IgD-negative memory B cell (primary cell): ENCODE results near the gene ISG15. TPM values are rescaled to one million over a fixed set of nuclear protein-coding genes. Genes with fewer than 3 reads are reported as not detected.

Source experiments
- H3K27ac Mint-ChIP-seq, 3 donors: one replicate each; pipeline ENCODE4 v1.8.0; 2020 to 2022; ENCODE audit warnings: mild to moderate bottlenecking in 3 of 3, mixed read lengths in 3 of 3, moderate library complexity in 1 of 3
- H3K27me3 Mint-ChIP-seq: one replicate; pipeline ENCODE4 v1.8.0; 2021; ENCODE audit warnings: mixed read lengths
- H3K36me3 Mint-ChIP-seq: one replicate; pipeline ENCODE4 v1.8.0; 2020; ENCODE audit warnings: mild to moderate bottlenecking, mixed read lengths
- H3K4me1 Mint-ChIP-seq, 3 donors: one replicate each; pipeline ENCODE4 v1.8.0; 2020 to 2022; ENCODE audit warnings: mixed read lengths in 3 of 3, mild to moderate bottlenecking in 1 of 3
- H3K4me3 Mint-ChIP-seq, 4 donors: one replicate each; pipeline ENCODE4 v1.8.0; 2020 to 2022; ENCODE audit warnings: mild to moderate bottlenecking in 4 of 4, mixed read lengths in 4 of 4, moderate library complexity in 3 of 4
- H3K9me3 Mint-ChIP-seq, 3 donors: one replicate each; pipeline ENCODE4 v1.8.0; 2020 to 2021; ENCODE audit warnings: mixed read lengths in 3 of 3, mild to moderate bottlenecking in 1 of 3
- polyA plus RNA-seq: library from polyadenylated mRNA; unstranded; fragments of 300-500 nt; fragmentation: Illumina TruSeq; gene quantifications from one replicate; pipeline ENCODE4 v1.2.3, GENCODE V29; 2021

The ISG15 gene
- polyA plus RNA-seq, 1 donor from 2014 or later, result 191 TPM

DNA sequence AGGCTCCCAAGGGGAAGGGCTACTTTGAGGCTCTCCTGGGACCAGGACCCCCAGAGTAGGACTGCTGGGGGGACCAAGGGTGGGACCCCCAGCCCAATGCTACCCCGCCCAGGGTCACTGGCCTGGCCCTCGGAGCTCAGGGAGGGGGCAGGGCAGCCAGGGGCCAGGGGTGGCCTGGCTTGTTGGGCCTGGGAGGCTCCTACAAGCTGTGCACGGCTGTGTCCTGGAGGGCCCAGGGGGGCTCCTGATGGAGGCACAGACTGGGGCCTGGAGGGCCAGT, 15.6 kb upstream of the ISG15 start:
- Mint-ChIP-seq H3K4me1 (peaks cover 0 to 5% (median 3%) of the 10 kb centered on the region in 3 donors), H3K27me3 (peaks cover 32% of the 10 kb centered on the region), H3K9me3 (peaks cover 0 to 3% (median 0%) of the 10 kb centered on the region in 3 donors), H3K27ac (no peak overlapping the region), H3K36me3 (no peaks in the 10 kb centered on the region), H3K4me3 (no peak overlapping the region)

DNA sequence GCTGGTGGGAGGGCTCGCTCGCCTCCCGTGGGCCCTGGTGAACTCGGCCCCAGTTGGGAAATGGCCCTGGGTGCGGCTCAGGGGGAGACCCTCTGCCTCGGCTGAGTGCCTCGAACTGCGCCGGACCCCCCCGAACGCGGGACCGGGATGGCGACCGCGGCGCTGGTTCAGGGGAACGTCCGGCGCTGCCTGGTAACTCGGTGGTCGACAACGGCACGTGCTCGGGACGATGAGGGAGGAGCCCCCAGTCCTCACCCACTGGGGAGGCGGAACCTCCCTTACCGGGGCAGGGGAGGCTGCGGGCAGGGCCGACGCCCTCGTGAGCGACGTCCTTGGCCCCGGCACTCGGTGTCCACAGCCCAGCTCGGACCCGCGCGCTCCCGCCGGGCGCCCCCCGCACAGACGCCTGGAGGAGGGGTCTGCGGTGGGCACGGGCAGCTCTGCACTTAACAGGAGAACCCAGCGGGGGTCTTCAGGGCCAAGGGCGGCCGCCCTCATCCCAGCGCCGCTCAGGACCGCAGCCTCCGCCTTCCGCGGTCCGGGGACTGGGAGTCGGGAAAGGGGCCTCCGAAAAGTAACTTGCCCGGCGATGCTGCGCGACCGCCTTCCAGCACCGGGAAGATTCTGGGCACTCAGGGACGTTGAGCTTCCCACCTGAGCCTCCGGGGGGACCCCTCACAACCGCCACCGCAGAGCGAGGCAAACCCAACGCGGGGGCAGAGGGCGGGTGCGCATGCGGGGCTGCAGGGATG, 15.1 kb upstream of the ISG15 start:
- Mint-ChIP-seq H3K9me3 (peaks cover 0 to 2% (median 0%) of the 10 kb centered on the region in 3 donors), H3K27me3 (peaks cover 34% of the 10 kb centered on the region), H3K4me3 (no peak overlapping the region), H3K27ac (no peak overlapping the region), H3K36me3 (no peaks in the 10 kb centered on the region), H3K4me1 (peaks cover 0 to 5% (median 4%) of the 10 kb centered on the region in 3 donors)

DNA sequence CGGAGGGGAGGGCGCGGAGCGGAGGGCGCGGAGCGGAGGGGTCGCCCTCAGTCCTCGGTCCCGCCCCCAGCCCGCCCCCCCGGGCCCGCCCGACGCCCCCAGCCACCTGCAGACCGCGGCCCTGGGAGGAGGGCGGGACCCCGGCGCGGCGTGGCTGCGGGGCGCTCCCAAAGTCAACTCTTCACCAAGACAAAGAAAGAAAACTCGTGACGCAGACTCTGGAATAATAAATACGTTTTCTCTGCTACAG, 14.6 kb upstream of the ISG15 start:
- H3K36me3 Mint-ChIP-seq, result no peaks in the 10 kb centered on the region
- H3K4me3 Mint-ChIP-seq, result no peak overlapping the region
- peaks cover 37% of the 10 kb centered on the region for H3K27me3 Mint-ChIP-seq
- peaks cover 0 to 2% (median 0%) of the 10 kb centered on the region in 3 donors for H3K9me3 Mint-ChIP-seq
- H3K4me1 Mint-ChIP-seq, result peaks cover 0 to 6% (median 4%) of the 10 kb centered on the region in 3 donors
- no peak overlapping the region for H3K27ac Mint-ChIP-seq

DNA sequence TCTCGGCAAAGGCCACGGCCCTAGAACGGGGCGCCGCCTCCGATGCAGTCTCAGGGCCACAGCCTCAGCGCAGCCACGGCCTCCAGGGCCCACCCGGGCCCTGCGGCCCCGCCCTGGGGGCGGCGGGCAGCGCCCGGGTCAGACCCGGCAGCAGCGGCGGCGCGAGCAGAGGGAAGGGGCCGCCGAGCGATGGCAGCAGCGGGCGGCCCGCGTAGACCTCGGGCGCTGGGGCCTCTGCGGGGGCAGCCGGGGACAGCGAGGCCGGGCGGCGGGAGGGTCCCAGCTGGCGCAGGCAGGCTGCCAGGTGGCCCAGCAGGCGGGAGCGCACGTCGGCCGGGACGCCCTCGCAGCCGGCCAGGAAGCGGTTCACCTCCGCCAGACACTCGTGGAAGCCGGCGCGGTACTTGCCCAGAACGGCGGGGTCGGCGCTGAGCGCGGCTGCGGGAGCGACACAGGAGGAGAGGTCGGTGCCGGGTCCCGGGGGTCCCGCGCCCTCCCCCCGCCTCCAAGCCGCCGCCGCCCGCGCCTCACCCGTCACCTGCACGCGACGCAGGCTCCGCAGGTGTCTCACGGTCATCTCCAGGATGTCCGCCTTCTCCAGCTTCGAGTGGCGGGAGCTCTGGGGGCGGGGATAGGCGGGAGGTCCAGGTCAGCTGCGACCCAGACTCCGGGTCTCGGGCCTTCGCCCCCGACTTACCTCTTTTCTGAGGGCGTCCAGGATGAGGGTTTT, 14.1 kb upstream of the ISG15 start:
- no peaks in the 10 kb centered on the region for H3K36me3 Mint-ChIP-seq
- H3K4me3 Mint-ChIP-seq, result peak overlapping the region in 2 of 4 donors; percentile 52 to 54
- peaks cover 39% of the 10 kb centered on the region for H3K27me3 Mint-ChIP-seq
- H3K9me3 Mint-ChIP-seq, result peaks cover 0 to 2% (median 0%) of the 10 kb centered on the region in 3 donors
- H3K27ac Mint-ChIP-seq, result peak overlapping the region in 1 of 3 donors; percentile 35
- H3K4me1 Mint-ChIP-seq, result peaks cover 0 to 6% (median 4%) of the 10 kb centered on the region in 3 donors

DNA sequence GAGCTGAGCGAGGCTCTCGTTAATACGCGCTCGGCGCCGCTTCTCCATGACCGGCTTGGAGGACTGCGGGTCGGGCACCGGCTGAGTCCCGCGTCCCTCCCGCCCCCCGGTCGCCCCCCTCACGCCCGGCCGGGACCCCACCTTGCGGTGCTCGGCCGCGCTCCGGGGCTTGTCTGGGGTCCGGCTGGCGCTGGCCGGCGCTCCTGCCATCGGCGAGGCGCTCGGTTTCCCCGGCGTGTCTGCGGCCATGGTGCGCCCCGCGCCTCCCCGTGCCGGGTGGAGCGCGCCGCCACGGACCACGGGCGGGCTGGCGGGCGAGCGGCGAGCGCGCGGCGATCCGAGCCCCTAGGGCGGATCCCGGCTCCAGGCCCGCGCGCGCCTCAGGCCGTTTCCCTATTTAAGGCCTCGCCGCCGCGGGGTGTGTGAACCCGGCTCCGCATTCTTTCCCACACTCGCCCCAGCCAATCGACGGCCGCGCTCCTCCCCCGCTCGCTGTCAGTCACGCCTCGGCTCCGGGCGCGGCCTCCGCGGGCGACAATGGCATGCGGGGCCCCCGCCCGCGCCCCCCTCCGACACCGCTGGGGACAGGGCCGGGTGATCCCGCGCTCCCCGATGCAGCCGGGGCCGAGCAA, 13.5 kb upstream of the ISG15 start, which contains the start of gene HES4:
TSS of gene HES4 (minus strand) at position 373 of the 632 bp plus-strand sequence. CDS start at position 249, 124 bp downstream.
- H3K36me3 Mint-ChIP-seq, result no peaks in the 10 kb centered on the region
- peaks cover 41% of the 10 kb centered on the region for H3K27me3 Mint-ChIP-seq
- H3K4me3 Mint-ChIP-seq, result peak within 1 kb of the TSS; percentile 74 to 87 (median 82)
- peaks cover 0 to 7% (median 5%) of the 10 kb centered on the region in 3 donors for H3K4me1 Mint-ChIP-seq
- peak within 1 kb of the TSS; percentile 86 to 94 (median 88) for H3K27ac Mint-ChIP-seq
- H3K9me3 Mint-ChIP-seq, result peaks cover 0 to 2% (median 0%) of the 10 kb centered on the region in 3 donors

DNA sequence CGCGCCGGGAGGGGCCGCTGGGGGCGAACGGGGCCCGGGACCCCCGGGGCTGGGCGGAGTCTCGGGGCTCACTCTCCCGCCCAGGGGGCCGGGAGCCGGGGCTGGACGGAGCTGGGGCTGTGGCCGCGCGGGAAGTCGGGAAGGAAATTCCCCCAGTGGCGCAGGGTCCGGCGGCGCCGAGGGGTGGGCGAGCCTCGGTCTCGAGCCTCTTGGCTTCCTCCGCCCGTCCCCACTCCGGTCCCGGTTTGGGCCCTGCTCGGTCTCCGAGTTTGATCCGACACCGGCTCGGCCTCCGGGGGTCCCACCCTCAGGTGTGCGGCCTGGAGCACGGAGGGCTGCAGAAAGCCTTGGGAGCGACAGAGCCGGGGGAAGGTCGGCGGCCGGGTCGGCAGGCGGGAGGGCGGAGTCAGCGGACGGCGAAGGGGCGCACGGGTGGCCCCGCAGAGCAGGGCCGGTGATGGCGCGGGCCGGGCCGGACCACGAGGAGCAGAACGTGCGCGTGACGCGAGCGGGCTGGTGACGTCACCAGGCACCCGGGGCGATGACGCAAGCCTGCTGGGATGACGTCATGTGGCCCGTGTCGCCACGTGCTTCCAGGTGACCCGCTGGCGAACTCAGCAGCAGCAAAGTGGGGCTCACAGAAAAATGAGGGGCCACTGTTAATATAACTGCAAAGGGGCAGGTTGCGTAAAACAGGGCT, 12.8 kb upstream of the ISG15 start:
- peak overlapping the region; percentile 86 to 94 (median 88) for H3K27ac Mint-ChIP-seq
- peak overlapping the region; percentile 74 to 87 (median 82) for H3K4me3 Mint-ChIP-seq
- peaks cover 42% of the 10 kb centered on the region for H3K27me3 Mint-ChIP-seq
- no peaks in the 10 kb centered on the region for H3K36me3 Mint-ChIP-seq
- H3K4me1 Mint-ChIP-seq, result peaks cover 0 to 10% (median 8%) of the 10 kb centered on the region in 3 donors
- no peaks in the 10 kb centered on the region for H3K9me3 Mint-ChIP-seq

DNA sequence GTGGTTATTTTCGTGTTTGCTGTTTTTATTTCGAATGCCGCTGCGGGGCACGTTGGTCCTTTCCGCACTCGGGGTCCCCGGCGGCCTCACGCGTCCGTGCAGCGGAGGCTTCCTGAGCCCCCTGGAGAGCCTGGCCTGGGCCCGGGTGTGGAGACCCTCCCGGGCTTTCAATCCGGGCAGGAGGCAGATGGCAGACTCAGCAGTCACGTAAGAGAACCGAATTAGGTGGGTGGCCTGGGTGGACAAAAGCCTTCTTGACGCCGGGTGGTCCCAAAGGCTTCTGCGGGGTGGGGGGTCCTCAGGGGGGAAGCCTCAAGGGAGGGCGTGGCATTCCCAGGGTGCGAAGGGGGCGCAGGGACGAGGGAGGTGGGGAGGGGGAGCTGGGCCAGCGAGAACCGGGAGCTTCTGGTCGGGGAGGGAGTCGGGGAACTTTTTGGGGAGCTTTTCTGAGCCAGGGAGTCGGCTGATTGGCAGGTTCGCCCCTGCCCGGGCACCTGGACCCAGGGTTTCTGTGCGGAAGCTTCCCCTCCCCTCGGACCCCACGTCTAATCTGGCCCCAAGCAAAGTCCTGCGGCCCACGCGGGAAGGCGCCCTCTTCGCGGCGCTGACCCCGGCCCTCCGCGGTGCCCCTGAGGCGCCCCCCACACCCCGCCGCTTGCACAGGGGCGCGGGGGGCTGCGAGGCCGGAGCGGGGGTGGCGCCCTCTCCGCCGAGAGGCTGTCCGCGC, 12.1 kb upstream of the ISG15 start:
- peak overlapping the region; percentile 86 to 94 (median 88) for H3K27ac Mint-ChIP-seq
- no peaks in the 10 kb centered on the region for H3K36me3 Mint-ChIP-seq
- H3K4me3 Mint-ChIP-seq, result peak overlapping the region; percentile 74 to 87 (median 82)
- H3K9me3 Mint-ChIP-seq, result no peaks in the 10 kb centered on the region
- peaks cover 39% of the 10 kb centered on the region for H3K27me3 Mint-ChIP-seq
- H3K4me1 Mint-ChIP-seq, result peaks cover 0 to 10% (median 5%) of the 10 kb centered on the region in 3 donors

DNA sequence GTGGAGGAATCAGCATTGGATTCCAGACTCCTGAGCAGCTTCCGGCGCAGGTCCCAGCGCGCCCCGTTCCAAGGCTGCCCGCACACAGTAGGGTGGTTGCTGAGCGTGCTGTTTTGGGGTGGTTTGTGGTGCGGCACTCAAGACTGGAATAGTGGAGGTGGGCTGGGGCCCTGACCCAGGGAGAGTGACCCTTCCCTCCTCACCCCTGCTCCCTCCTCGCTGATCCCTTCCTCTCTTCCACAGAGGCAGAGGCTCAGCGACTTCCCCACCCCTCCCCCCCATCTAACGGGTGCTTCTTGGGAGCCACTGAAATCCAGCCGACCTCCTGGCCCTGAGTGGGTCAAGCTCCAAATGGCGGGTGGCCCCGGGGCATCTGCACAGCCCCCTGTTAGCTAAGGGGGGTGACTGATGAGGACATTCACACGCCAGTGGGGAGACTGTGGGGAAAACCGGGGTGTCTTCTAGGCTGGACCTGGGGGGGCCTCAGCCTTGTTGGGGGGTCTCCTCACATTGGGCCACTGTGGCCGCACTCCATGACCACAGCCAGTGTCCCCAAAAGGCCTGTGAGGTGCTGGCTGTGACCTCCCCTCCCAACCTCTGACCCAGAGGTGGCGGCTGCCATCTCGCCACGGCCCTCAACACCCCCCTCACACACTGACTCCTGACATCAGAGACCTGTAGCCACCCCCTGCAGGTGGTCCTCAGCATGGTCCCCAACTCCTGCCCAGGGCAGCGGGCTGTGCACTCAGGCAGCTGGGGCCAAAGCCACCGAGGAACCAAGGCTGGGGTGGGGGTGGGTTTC, 9.5 kb upstream of the ISG15 start:
- peaks cover 5 to 10% (median 6%) of the 10 kb centered on the region in 3 donors for H3K4me1 Mint-ChIP-seq
- peak overlapping the region in 1 of 3 donors; percentile 77 for H3K27ac Mint-ChIP-seq
- peaks cover 39% of the 10 kb centered on the region for H3K27me3 Mint-ChIP-seq
- peak overlapping the region in 1 of 4 donors; percentile 28 for H3K4me3 Mint-ChIP-seq
- H3K9me3 Mint-ChIP-seq, result no peaks in the 10 kb centered on the region
- H3K36me3 Mint-ChIP-seq, result no peaks in the 10 kb centered on the region

DNA sequence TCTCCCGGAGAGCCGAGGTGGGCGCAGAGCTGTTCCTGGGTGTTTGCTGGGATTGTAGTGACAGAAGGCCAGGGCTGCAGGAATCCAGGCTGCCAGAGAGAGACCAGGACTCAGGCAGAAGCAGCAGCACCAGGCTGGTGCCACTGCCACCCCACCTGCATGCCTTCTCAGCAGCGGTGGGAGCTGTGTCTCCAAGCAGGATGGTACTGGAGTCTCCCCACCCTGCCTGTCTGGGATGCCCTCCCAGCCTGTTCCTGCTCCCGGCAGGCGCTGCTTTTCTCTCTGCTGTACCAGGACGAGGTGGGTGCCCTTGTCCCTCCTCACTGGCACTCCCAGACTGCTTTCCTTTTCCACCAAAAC, 8.9 kb upstream of the ISG15 start:
- peaks cover 0 to 2% (median 0%) of the 10 kb centered on the region in 3 donors for H3K9me3 Mint-ChIP-seq
- H3K4me3 Mint-ChIP-seq, result peak overlapping the region in 1 of 4 donors; percentile 66
- H3K4me1 Mint-ChIP-seq, result peaks cover 9 to 10% (median 10%) of the 10 kb centered on the region in 3 donors
- H3K27ac Mint-ChIP-seq, result peak overlapping the region in 1 of 3 donors; percentile 76
- H3K36me3 Mint-ChIP-seq, result no peaks in the 10 kb centered on the region
- H3K27me3 Mint-ChIP-seq, result peaks cover 42% of the 10 kb centered on the region

DNA sequence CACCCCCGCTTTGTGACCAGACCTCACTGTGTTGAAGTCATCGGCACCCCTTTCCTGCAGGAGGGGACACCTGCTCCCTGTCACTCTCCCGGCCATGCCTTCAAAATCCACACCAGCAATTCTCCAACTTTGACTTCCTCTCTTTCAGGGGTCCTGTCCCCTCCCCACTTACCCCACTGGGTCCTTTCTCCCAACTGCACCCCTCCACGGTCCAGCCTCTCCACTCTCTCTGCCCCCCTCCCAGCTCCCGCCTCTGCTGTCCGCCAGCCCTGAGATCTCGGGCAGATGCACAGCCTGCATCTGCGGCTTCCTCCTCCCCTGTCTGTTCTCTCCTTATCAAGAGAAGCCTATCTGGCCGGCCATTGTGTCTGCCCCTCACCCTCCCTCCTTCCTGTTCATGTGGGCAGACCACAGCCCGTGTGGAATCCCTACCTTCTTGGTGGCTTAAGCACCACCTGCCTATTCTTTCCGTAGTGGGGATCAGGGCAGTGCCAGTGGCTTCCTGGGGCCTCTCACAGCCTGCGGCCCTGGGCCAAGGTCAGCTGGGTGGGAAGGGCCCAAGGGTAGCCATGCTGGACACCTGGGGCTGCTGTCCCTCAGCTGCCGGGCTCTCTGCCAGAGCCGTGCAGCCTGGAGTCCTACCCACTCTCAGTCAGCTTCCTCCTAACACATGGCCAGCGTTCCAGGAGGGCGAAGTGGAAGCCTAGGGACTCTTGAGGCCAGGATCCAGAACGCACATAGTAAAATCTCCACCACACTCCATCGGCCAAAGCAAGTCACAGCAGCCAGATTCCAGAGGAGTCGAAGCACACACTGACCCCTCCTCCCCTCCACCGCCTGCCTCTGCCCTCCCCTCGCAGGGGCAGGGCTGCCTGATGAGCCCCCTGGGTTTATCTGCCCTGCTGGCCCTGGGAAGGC, 8.3 kb upstream of the ISG15 start:
- no peaks in the 10 kb centered on the region for H3K36me3 Mint-ChIP-seq
- peak overlapping the region in 2 of 4 donors; percentile 66 to 71 for H3K4me3 Mint-ChIP-seq
- peaks cover 9 to 10% (median 10%) of the 10 kb centered on the region in 3 donors for H3K4me1 Mint-ChIP-seq
- H3K9me3 Mint-ChIP-seq, result peaks cover 0 to 2% (median 0%) of the 10 kb centered on the region in 3 donors
- H3K27ac Mint-ChIP-seq, result peak overlapping the region in 1 of 3 donors; percentile 76
- peaks cover 42% of the 10 kb centered on the region for H3K27me3 Mint-ChIP-seq

DNA sequence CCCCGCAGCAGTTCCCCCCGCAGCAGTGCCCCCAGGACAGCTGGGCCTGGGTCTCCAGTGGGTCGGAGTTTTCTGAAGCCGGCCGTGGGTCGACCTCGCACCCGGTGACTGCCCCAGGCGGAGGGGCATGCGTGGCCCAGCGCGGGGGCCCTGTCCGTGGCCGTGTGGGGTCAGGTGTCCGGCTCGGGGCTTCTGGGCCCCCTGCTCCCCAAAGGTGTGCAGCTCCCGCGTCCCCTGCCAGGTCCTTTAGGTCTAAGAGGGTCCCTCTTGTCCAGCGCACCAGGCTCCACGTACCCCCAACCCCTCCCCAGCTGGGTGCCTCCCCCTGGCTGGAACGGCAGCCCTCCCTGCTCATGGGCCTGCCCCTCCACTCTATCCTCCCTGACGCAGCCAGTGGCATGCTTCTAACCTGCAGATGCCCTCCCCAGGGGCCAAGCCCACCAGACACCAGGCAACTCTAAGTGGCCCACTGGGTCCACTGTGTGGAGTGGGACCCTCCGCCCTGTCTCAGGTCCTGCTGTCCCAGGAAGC, 7.5 kb upstream of the ISG15 start:
- H3K27me3 Mint-ChIP-seq, result peaks cover 39% of the 10 kb centered on the region
- peak overlapping the region in 1 of 4 donors; percentile 66 for H3K4me3 Mint-ChIP-seq
- peaks cover 7 to 10% (median 10%) of the 10 kb centered on the region in 3 donors for H3K4me1 Mint-ChIP-seq
- H3K9me3 Mint-ChIP-seq, result peaks cover 0 to 2% (median 0%) of the 10 kb centered on the region in 3 donors
- no peaks in the 10 kb centered on the region for H3K36me3 Mint-ChIP-seq
- no peak overlapping the region for H3K27ac Mint-ChIP-seq

DNA sequence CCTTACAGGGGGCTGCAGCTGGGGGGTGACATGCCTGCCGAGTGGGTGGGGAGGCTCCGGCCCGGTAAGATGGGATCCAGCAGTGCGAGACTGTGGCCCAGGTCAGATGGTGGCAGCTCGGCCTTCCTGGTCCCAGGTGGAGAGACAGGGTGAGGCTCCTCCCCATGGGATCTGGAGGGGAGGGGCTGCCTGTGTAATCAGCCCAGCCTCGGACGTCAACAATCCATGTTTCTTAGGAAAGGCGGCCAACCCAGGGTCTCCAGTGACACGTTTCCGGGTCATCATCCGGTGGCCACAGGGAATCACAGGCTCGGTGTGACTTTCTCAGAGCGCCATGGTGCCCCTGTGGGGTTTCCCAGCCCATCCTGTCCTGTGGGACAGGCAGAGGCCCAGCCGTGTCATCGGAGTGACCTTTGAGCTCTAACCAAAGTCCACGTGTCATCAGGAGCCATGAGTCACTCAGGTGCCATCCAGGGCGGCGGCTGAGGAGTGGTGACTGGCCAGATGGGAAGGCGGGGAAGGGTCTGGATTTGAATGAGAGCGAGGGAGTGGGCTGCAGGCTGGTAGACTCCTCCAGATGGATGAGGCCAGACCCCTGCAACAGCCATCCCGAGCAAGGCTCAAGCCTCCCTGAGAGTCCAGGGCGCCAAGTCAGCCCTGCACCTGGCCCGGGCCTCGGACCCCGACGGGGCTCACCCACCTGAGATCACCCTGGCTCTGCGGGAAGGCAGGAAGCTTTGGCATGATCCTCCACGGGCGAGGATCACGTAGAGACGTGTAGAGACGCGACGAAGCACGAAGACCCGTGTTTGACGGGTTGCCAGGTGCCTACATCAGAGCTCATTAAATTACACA, 6.8 kb upstream of the ISG15 start:
- Mint-ChIP-seq H3K4me1 (peaks cover 7 to 10% (median 10%) of the 10 kb centered on the region in 3 donors), H3K27me3 (peaks cover 37% of the 10 kb centered on the region), H3K9me3 (peaks cover 0 to 2% (median under 1%) of the 10 kb centered on the region in 3 donors), H3K36me3 (no peaks in the 10 kb centered on the region), H3K4me3 (no peak overlapping the region), H3K27ac (no peak overlapping the region)
